Neural progenitor cell (in vitro differentiated cells): ENCODE data around the gene PHC1. TPM values are rescaled to one million over a fixed set of nuclear protein-coding genes. Genes with fewer than 3 reads are reported as not detected.

ENCODE experiments used
- DNase-seq: peaks from one replicate; pipeline ENCODE4 v3.0.0-alpha.2; 2016; ENCODE audit warnings: low spot score
- H2AFZ ChIP-seq: fragments of 200-600 bp; sonication (generic); replicated peaks from 2 replicates; pipeline ENCODE4 v1.6.1; 2016; ENCODE audit warnings: antibody characterized with exemption
- H3F3A ChIP-seq: fragments of 200-600 bp; sonication (generic); 2 replicates; pipeline ENCODE4 v1.6.1; 2016; ENCODE audit warnings: antibody characterized with exemption, low read depth
- H3K27ac ChIP-seq: fragments of 200-600 bp; sonication (generic); 2 replicates; pipeline ENCODE4 v1.5.1; 2016; ENCODE audit warnings: mild to moderate bottlenecking
- H3K27me3 ChIP-seq: fragments of 200-600 bp; sonication (generic); 2 replicates; pipeline ENCODE4 v1.6.1; 2016; ENCODE audit warnings: mild to moderate bottlenecking, moderate library complexity
- H3K36me3 ChIP-seq: fragments of 200-600 bp; sonication (generic); 2 replicates; pipeline ENCODE4 v1.5.1; 2016
- H3K4me1 ChIP-seq: fragments of 200-600 bp; sonication (generic); 2 replicates; pipeline ENCODE4 v1.6.1; 2016; ENCODE audit warnings: mixed run types
- H3K4me2 ChIP-seq: fragments of 200-600 bp; sonication (generic); 2 replicates; pipeline ENCODE4 v1.6.1; 2016
- H3K4me3 ChIP-seq: fragments of 200-600 bp; sonication (generic); 2 replicates; pipeline ENCODE4 v1.5.1; 2016
- H3K79me2 ChIP-seq: fragments of 200-600 bp; sonication (generic); 2 replicates; pipeline ENCODE4 v1.6.1; 2016; ENCODE audit warnings: low read depth
- H3K9ac ChIP-seq: fragments of 200-600 bp; sonication (generic); 2 replicates; pipeline ENCODE4 v1.6.1; 2016
- H3K9me3 ChIP-seq: fragments of 200-600 bp; sonication (generic); 2 replicates; pipeline ENCODE4 v1.5.1; 2016; ENCODE audit warnings: low read depth
- H4K20me1 ChIP-seq: fragments of 200-600 bp; sonication (generic); 2 replicates; pipeline ENCODE4 v1.6.1; 2016; ENCODE audit warnings: low read depth
- H3K27ac Mint-ChIP-seq: 3 replicates; pipeline ENCODE4 v1.8.0; 2021; ENCODE audit warnings: mixed read lengths
- H3K27me3 Mint-ChIP-seq: 2 replicates; pipeline ENCODE4 v1.8.0; 2022; ENCODE audit warnings: low read depth, mild to moderate bottlenecking, inconsistent platforms, moderate library complexity, mixed read lengths; ENCODE audit not compliant: insufficient read depth
- H3K36me3 Mint-ChIP-seq: 3 replicates; pipeline ENCODE4 v1.8.0; 2021; ENCODE audit warnings: mixed read lengths
- H3K4me1 Mint-ChIP-seq: 3 replicates; pipeline ENCODE4 v1.8.0; 2021; ENCODE audit warnings: mixed read lengths
- H3K4me3 Mint-ChIP-seq: 3 replicates; pipeline ENCODE4 v1.8.0; 2021; ENCODE audit warnings: mild to moderate bottlenecking, moderate library complexity, mixed read lengths
- H3K9me3 Mint-ChIP-seq: 3 replicates; pipeline ENCODE4 v1.8.0; 2020; ENCODE audit warnings: mixed read lengths
- CTCF ChIP-seq: fragments of 200-600 bp; sonication (generic); IDR thresholded peaks from 2 replicates; pipeline ENCODE4 v1.5.1; 2017; ENCODE audit warnings: antibody characterized with exemption, mild to moderate bottlenecking
- EZH2 ChIP-seq: fragments of 200-600 bp; sonication (generic); IDR thresholded peaks from 2 replicates; pipeline ENCODE4 v1.6.1; 2017; ENCODE audit warnings: antibody characterized with exemption, mild to moderate bottlenecking, moderate library complexity
- EZH2phosphoT487 ChIP-seq: fragments of 200-600 bp; sonication (generic); IDR thresholded peaks from 2 replicates; pipeline ENCODE4 v1.6.1; 2017; ENCODE audit warnings: antibody characterized with exemption
- total RNA-seq: library from RNA; depleted of rRNA; stranded (reverse); fragments of >200 nt; gene quantifications from 2 replicates; pipeline ENCODE4 v1.2.3, GENCODE V29; 2015; ENCODE audit warnings: low replicate concordance

The PHC1 gene
- total RNA-seq, 1 donor from 2014 or later, result 62.7 TPM

GRCh38 chr12:8946733-8947132, 32.4 kb downstream of the PHC1 start:
- Histone ChIP-seq H3K27me3 (no peaks in the 10 kb centered on the region), H3K4me3 (no peak overlapping the region), H3K36me3 (no peaks in the 10 kb centered on the region), H3K4me2 (no peak overlapping the region), H3K27ac (no peak overlapping the region), H3F3A (peaks cover 26% of the 10 kb centered on the region), H3K9ac (no peak overlapping the region), H3K9me3 (no peaks in the 10 kb centered on the region), H4K20me1 (peaks cover 31% of the 10 kb centered on the region), H3K79me2 (peaks cover 59% of the 10 kb centered on the region), H2AFZ (no peak overlapping the region), H3K4me1 (peaks cover 17% of the 10 kb centered on the region)
- TF ChIP-seq EZH2, result no peak
- no peak for TF ChIP-seq EZH2phosphoT487
- no peak for TF ChIP-seq CTCF
- no peaks in the 10 kb centered on the region for H3K9me3 Mint-ChIP-seq
- DNase-seq, result no peak
- H3K27ac Mint-ChIP-seq, result no peak overlapping the region
- no peak overlapping the region for H3K4me3 Mint-ChIP-seq
- peaks cover 10% of the 10 kb centered on the region for H3K36me3 Mint-ChIP-seq
- no peaks in the 10 kb centered on the region for H3K27me3 Mint-ChIP-seq
- peaks cover 9% of the 10 kb centered on the region for H3K4me1 Mint-ChIP-seq

- no peak overlapping the region for H3K27ac ChIP-seq
- no peak overlapping the region for H3K4me3 Mint-ChIP-seq
- H3K4me1 ChIP-seq, result peaks cover 17% of the 10 kb centered on the region
- H3K79me2 ChIP-seq, result peaks cover 59% of the 10 kb centered on the region
- TF ChIP-seq EZH2 (no peak), EZH2phosphoT487 (no peak), CTCF (no peak)
- H3K9me3 Mint-ChIP-seq, result peaks cover under 1% of the 10 kb centered on the region
- H3K9ac ChIP-seq, result peak overlapping the region; percentile 70
- DNase-seq, result no peak
- H3K27me3 Mint-ChIP-seq, result no peaks in the 10 kb centered on the region
- peak overlapping the region; percentile 89 for H3K4me2 ChIP-seq
- peaks cover 31% of the 10 kb centered on the region for H4K20me1 ChIP-seq
- peaks cover 9% of the 10 kb centered on the region for H3K4me1 Mint-ChIP-seq
- H3K9me3 ChIP-seq, result no peaks in the 10 kb centered on the region
- no peak overlapping the region for H3K27ac Mint-ChIP-seq
- no peaks in the 10 kb centered on the region for H3K36me3 ChIP-seq
- peak overlapping the region; percentile 84 for H3K4me3 ChIP-seq
- H2AFZ ChIP-seq, result no peak overlapping the region
- H3F3A ChIP-seq, result peaks cover 20% of the 10 kb centered on the region
- H3K36me3 Mint-ChIP-seq, result peaks cover 11% of the 10 kb centered on the region
- H3K27me3 ChIP-seq, result no peaks in the 10 kb centered on the region
These were observed 33.4 kb downstream of the PHC1 start for GRCh38 chr12:8947737-8948136.

GRCh38 chr12:8948701-8949341, 34.5 kb downstream of the PHC1 start:
- Histone ChIP-seq H3K27me3 (no peaks in the 10 kb centered on the region), H2AFZ (peak overlapping the region; percentile 23), H3K27ac (peak overlapping the region; percentile 100), H3F3A (peaks cover 20% of the 10 kb centered on the region), H3K4me2 (peak overlapping the region; percentile 89), H3K9me3 (no peaks in the 10 kb centered on the region), H3K4me3 (peak overlapping the region; percentile 84), H4K20me1 (peaks cover 31% of the 10 kb centered on the region), H3K79me2 (peaks cover 59% of the 10 kb centered on the region), H3K36me3 (no peaks in the 10 kb centered on the region), H3K4me1 (peaks cover 17% of the 10 kb centered on the region), H3K9ac (peak overlapping the region; percentile 70)
- H3K9me3 Mint-ChIP-seq, result peaks cover 5% of the 10 kb centered on the region
- H3K4me3 Mint-ChIP-seq, result peak overlapping the region; percentile 95
- H3K27me3 Mint-ChIP-seq, result no peaks in the 10 kb centered on the region
- peak; percentile 75 for DNase-seq
- peaks cover 9% of the 10 kb centered on the region for H3K36me3 Mint-ChIP-seq
- H3K27ac Mint-ChIP-seq, result peak overlapping the region; percentile 84
- peaks cover 9% of the 10 kb centered on the region for H3K4me1 Mint-ChIP-seq
- TF ChIP-seq EZH2phosphoT487, result no peak
- no peak for TF ChIP-seq EZH2
- no peak for TF ChIP-seq CTCF
